ENCODE measurements around the gene FN1.
A peak's percentile ranks its signal among the peaks of the same experiment; 100 is the strongest.

FN1 gene

GRCh38 chr2:215435870-215436704, at the start of gene FN1:
Gene FN1 (minus strand): TSS chr2:215436068. CDS start chr2:215435802, 266 bp downstream.
- peak; percentile 96 for DNase-seq

DNA sequence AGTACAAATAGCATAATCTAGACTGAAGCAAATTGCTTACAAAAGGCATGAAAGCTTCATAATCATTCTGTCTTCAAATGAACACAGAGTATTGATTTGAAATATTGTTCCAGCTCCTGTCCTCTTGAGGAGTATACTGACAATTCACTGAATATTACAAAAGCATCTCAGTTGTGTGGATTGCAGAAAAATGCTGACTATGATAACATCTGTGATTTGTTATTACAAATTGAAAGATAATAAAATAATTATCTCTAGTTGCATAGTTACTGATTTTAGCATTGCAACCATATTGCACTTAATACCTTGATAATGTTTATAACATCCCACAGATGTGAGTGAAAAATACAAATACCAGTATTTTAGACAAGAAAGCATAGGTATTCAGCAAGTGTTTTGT, 49.2 kb upstream of the FN1 start:
- DNase-seq: no peak

DNA sequence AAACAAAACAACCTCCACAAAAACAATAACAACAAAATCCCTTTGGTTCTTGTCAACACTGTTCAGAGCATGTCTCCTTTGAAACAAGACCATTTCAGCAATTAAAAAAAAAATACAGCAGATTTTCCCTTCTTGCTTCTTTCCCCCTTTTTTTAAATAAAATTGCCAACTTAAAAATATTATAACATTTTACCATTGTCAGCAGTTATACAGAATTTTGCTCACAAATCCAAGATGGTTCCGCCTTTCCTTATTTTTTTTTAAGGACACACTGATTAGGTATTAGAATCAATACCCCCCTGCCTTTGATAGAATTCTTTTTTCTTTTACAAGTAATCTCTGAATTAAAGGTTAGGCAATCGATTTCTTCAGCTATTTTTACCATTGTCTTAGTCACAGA, 48.7 kb upstream of the FN1 start:
- no peak for DNase-seq

DNA sequence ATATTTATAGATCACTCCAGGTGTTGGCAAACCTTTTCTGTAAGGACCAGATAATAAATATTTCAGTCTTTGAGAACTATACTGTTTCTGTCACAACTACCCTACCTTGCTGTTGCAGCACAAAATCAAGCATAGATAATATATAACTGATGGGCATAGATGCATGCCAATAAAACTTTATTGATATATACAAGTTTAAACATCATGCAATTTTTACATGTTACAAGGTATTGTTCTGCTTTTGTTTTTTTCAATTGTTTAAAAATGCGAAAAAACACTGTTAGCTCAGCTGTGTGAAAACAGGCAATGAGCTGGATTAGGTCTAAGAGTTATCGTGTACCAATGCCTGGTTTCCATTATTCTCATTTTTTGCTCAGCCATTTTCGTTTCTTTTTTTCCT, 47.6 kb upstream of the FN1 start:
- DNase-seq: no peak

DNA sequence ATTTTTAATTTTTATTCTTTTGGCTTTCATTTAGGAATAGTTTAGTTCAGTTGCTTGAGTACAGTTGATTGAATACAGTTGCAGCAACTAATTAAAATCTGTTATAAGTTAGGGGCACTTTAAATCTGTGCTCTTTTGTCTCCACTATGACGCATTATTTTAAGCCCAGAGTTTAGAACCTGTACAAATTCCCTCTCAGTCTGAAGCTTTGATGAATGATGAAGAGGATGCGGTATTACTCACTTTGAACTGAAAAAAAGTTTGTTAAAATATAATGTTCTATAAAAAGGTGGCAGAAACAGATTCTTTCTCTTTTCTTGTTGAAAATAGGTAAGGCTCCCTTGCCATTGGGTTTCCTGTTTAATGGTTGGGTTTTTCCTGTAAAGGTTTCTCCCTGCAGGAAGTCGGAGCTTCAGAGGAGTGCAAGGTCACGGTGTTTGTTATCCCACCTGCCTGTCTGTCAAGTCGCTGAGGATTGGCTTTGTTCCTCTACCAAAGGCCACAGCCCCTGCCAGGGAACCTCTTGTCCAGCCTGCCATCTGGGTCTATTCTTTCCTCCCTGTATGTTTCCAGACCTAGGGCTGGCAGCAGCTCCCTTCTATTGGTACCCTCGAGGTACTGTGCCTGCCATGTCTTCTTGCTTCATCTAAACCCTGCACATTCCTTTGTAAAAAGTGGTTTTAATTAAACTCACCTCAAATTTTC, 43.8 kb upstream of the FN1 start:
- no peak for DNase-seq

DNA sequence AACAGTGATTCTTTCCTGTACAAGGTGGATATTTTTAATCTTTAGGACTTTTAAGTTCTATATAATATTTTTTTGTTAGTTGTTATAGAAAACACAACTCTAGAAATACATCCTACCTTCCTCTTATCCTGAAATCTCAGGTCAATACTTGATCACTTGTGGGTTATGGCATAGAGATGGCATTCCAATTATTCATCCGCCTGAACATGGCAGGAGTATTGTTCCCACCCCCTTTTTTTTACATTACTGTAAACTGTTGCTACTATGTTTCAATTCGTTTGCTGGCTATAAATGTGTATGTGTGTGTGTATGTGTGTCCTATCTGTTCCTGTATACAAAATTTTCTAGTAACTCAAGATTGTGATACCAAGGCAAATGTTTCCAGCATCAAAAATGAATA, 43.3 kb upstream of the FN1 start:
- DNase-seq: no peak

- no peak for DNase-seq
Measured at GRCh38 chr2:215476424-215476823, 40.6 kb upstream of the FN1 start.

DNA sequence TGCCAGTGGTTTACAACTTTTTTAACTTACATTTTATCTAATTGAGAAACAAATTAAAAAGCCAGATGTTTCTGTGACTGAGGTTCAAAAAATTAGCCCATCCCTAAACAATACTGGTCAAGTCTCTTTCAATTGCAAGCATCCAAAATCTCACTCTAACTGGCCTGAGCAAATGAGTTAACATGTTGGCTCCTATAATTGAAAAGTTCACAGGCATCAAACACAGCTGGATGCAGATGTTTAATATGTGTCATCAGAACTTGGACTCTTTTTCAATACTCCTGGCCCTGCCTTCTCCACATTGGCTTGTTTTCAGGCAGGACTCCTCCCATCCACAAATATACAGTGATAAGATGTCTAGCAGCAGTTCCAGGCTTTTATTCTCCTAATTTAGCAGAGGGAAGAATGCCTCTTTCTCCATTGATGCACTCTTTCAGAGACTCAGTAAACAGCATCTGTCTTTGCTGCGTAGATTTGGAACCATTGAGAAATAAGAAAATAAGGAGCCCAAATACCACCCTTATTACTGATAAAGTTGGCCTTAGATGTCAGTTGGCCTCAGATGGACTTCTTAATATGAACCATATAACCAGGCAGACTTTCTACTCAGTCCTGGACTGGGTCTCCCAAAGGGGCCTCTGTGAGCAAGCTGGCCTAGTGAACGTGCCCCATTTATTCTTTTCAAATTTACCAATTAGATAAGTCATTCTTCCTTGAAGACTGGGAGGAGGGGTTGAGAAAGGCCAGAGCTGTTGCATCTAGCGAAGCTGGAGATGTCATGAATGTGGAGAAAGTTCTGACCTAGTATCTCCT, 30.4 kb upstream of the FN1 start:
- no peak for DNase-seq

GRCh38 chr2:215465256-215465655, 29.4 kb upstream of the FN1 start:
- no peak for DNase-seq

GRCh38 chr2:215461836-215462532, 26.1 kb upstream of the FN1 start:
- DNase-seq: no peak

GRCh38 chr2:215460682-215461382, 25.0 kb upstream of the FN1 start:
- DNase-seq: peak; percentile 83

DNA sequence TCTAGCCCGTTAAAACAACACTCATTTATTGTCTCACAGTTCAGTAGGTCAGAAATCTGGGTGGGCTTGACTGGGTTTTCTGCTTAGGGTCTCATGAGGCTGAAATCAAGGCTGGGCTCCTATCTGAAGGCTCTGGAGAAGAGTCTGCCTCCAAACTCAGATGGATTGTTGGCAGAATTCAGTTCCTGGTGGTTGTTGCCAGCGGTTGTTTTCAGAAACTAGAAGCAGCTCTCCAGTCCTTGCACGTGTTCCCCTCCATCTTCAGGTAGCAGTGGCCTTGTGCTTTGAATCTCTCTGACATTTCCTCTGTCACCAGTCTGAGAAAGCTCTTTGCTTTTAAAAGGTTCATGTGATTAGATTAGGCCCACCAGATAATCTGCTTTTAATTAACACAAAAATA, 20.1 kb upstream of the FN1 start:
- no peak for DNase-seq

- DNase-seq: no peak
Measured at GRCh38 chr2:215454519-215455246, 18.8 kb upstream of the FN1 start.

DNA sequence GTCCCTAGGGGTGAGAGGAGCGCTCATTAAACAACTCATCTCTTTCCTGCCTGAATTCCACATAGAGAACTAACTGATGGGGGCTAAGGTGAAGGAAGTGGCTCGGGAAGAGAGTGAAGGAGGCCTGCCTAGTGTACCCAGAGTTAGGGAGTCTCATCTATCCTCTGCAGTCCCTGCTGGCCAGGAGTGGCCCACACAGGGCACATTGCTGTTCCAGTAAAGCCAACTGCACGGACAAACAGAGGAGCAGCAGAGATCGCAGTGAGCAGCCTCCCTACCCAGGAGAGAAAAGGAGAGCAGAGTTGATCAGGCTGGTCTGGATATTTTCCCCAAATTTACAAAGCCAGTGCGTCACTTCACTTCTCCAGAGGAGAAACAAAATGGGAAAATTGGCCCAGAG, 16.9 kb upstream of the FN1 start:
- DNase-seq: no peak

GRCh38 chr2:215451012-215451756, 15.3 kb upstream of the FN1 start:
- DNase-seq: no peak

- no peak for DNase-seq
Measured at GRCh38 chr2:215450188-215451011, 14.5 kb upstream of the FN1 start.

DNA sequence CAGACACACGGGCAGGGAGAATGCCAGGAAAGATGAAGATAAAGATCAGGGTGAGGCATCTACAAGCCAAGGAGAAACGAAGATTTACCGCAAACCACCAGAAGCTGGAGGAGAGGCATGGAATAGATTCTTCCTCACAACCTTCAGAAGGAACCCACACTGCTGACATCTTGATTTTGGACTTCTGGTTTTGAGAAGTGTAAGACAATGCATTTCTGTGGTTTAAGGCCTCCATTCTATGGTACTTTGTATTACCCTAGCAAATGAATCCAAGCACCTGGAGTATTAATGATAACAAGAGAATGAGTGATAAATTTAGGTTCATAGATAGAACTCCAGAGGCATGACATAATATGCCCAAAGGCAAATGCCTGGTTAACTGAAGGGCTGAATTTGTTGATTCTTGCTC, 11.8 kb upstream of the FN1 start:
- DNase-seq: no peak

DNA sequence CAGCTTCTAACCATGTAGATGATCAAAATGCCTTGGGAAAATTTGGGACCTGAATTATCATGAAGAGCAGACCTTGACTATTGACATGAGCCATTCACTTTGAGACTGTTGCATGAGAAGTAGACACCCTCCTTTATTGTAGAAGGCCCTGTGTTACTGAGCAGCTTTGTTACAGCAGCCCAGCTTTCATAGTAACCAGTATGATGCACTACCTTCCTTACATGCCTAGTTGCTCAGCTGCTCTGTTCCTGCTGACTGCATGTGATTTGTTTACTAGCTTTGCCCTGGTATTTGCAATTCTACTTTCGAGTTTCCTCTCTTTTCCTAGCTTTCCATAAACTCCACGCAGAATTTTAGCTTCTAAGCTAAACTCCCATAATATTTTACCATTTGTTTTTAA, 11.2 kb upstream of the FN1 start:
- DNase-seq: no peak

GRCh38 chr2:215442401-215442787, 6.5 kb upstream of the FN1 start:
- DNase-seq: no peak
